ENCODE measurements around the gene SCIN.

SCIN gene

DNA sequence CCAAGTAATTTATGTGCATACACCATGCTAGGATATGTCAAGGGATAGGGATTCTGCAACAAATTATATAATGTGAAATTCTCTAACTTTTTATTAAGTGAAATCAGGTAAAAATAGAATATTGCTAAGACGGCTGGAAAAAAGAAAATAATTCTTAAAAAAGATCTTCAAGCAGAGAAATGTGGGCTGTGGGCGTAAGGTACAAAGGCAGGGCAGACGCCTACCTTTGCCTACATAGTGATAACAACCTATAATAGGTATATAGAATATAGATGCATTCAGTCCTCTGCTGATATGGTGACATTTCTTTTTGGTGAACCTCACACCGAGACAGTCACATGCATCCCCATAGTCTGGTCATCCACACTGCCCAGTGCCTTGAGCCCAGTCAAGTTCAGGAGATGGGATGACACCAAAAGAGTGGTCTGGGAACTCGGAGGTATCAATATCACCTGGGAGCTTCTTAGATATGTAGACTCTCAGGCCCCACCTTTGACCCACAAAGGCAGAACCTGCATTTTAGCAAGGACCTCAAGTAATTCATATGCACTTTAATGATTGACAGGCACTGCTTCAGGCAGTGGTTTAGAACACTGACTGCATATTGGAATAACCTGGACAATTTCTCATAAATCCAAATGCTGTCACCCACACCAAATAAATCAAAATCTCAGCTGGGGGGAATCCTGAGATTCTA is 59.4 kb downstream of the SCIN start:
- ChIA-PET POLR2A (no interaction called here), CTCF (no interaction called here)
- TF ChIP-seq, protein P1, sequence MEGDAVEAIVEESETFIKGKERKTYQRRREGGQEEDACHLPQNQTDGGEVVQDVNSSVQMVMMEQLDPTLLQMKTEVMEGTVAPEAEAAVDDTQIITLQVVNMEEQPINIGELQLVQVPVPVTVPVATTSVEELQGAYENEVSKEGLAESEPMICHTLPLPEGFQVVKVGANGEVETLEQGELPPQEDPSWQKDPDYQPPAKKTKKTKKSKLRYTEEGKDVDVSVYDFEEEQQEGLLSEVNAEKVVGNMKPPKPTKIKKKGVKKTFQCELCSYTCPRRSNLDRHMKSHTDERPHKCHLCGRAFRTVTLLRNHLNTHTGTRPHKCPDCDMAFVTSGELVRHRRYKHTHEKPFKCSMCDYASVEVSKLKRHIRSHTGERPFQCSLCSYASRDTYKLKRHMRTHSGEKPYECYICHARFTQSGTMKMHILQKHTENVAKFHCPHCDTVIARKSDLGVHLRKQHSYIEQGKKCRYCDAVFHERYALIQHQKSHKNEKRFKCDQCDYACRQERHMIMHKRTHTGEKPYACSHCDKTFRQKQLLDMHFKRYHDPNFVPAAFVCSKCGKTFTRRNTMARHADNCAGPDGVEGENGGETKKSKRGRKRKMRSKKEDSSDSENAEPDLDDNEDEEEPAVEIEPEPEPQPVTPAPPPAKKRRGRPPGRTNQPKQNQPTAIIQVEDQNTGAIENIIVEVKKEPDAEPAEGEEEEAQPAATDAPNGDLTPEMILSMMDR (IDR thresholded peaks at IDR 0.05; ENCODE audit: insufficient read depth, low read length, missing control alignments): no peak
- no peak overlapping the region for H3K4me3 ChIP-seq (ENCODE audit: low read depth, low read length)
- DNase-seq (ENCODE audit: low read depth, low spot score): no peak

DNA sequence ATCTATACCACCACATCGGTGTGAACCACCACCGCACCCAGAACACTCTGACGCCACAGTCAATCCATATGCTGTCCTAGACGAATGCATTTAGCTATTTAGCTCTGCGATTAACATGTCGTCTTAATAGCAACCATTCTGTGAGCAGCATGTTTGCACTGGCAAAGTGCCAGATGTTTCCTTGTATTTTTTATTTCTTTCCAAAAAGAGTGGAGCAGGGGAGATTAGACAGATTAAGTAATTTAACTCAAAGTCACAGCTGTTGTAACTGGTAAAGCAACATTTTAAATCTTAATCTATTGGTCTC is 59.9 kb downstream of the SCIN start:
- CTCF ChIA-PET: interaction anchor here (1.4 kb wide), 1 partner anchor 106 kb away, joined by 5 read pairs; no protein-coding TSS in a partner anchor
- H3K4me3 ChIP-seq (ENCODE audit: low read depth, low read length): no peak overlapping the region
- no peak for DNase-seq (ENCODE audit: low read depth, low spot score)
- POLR2A ChIA-PET: no interaction called here
- TF ChIP-seq, protein P1 (IDR thresholded peaks at IDR 0.05; ENCODE audit: insufficient read depth, low read length, missing control alignments): no peak

DNA sequence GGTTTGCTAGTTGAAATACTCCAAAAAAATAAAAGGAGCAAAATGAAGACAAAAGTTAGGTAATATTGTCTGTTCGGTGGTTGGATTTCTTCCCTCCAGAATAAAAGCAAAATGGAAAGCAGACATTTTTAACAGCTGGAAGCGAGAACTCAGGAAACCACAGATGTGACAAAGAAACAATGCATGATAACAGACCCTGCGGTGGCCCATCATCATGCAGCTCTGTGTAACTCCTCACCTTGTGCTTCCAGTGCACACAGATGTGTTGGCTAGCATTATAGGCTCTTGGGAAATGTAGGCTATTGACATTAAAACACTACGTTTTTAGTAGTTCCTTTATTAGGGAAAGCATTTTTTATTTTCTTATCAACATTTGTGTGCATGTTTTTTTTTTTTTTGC is 63.1 kb downstream of the SCIN start:
- TF ChIP-seq, protein P1 (IDR thresholded peaks at IDR 0.05; ENCODE audit: insufficient read depth, low read length, missing control alignments): no peak
- CTCF ChIA-PET: no interaction called here
- no peak overlapping the region for H3K4me3 ChIP-seq (ENCODE audit: low read depth, low read length)
- POLR2A ChIA-PET: no interaction called here
- no peak for DNase-seq (ENCODE audit: low read depth, low spot score)

DNA sequence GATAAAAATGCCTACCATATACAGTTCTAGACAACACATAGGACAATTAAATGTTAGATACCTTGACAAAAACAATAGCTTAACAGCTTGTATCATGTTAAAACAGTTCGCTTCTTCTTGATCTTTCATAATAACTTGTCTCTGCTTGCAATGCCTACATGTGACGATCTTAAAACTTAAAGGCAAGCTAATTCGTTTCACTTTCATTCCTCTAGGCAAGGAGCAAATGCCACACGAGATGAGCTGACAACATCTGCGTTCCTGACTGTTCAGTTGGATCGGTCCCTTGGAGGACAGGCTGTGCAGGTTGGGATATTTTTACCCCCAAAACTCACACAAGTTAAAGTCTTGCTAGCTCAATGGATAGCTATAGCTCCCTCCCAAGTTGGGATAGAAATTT is 65.3 kb downstream of the SCIN start:
- ChIA-PET CTCF (interaction anchor here (0.8 to 2.2 kb wide), 9 partner anchors 10 to 629 kb away, joined by 3 to 7 read pairs (median 4); no protein-coding TSS in a partner anchor), POLR2A (no interaction called here)
- H3K4me3 ChIP-seq (ENCODE audit: low read depth, low read length): no peak overlapping the region
- TF ChIP-seq, protein P1 (IDR thresholded peaks at IDR 0.05; ENCODE audit: insufficient read depth, low read length, missing control alignments): no peak
- no peak for DNase-seq (ENCODE audit: low read depth, low spot score)

DNA sequence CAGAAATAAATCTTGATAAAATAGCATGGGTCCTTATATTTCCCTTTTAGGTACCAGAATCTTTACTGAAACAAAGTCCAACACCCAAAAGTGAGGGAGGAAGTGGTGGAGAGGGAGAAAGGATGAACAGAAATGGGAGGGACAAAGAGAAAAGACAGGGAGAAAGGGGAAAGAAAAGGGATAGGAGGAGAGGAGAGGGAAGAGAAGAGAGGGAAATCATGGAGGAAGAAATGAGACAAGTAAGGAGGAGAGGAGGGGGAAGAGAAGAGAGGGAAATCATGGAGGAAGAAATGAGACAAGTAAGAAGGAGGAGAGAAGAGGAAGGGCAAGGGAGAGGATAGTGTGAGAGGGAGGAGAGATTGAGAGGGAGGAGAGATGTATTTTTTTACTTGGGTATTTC is 66.8 kb downstream of the SCIN start:
- DNase-seq (ENCODE audit: low read depth, low spot score): no peak
- ChIA-PET CTCF (interaction anchor here (0.6 to 2.1 kb wide), 4 partner anchors 13 to 626 kb away, joined by 3 to 8 read pairs (median 6); no protein-coding TSS in a partner anchor), POLR2A (no interaction called here)
- TF ChIP-seq, protein P1 (IDR thresholded peaks at IDR 0.05; ENCODE audit: insufficient read depth, low read length, missing control alignments): no peak
- no peak overlapping the region for H3K4me3 ChIP-seq (ENCODE audit: low read depth, low read length)

DNA sequence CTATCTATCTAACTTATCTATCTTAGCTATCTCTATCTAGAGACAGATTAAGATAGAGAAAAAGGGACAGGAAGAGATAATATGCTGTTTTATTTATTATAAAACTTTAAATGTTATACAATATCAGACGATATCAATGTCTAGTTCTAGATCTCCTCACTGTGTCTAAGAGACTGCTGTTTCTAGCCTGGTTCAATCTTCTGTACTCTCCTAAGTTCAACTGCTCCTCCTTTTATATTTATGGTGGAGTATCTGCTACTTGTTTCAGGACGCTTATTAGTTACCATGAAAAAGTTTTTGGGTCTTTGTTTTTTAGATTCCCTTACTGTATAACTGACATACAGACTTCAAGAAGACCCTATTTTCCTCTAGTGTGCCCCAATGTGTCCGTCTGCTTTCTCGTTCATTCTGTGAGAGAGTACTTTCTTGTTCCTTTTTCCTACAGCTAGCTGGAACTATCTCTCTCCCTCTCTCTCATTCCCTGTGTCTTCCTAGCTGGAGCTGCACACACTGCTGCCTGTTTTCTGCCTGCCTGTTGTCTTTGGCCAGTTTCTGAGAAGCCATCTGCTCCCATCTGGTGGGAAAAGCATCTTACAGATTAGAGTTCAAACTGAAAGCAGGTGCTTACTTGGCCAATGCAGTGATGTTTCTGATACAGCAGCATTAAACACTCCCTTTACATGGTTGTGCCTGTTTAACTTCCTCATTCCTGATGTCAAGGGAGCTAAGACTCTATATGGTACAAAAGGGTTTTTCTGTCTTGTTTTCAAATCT is 67.5 kb downstream of the SCIN start:
- DNase-seq (ENCODE audit: low read depth, low spot score): no peak
- ChIA-PET CTCF (interaction anchor here (0.6 to 2.1 kb wide), 19 partner anchors 9 to 629 kb away, joined by 3 to 14 read pairs (median 4); no protein-coding TSS in a partner anchor), POLR2A (no interaction called here)
- no peak overlapping the region for H3K4me3 ChIP-seq (ENCODE audit: low read depth, low read length)
- TF ChIP-seq, protein P1 (IDR thresholded peaks at IDR 0.05; ENCODE audit: insufficient read depth, low read length, missing control alignments): no peak

All from AG04449 (cell line).